Neural progenitor cell (in vitro differentiated cells): Measurements from ENCODE around the gene CAPN2. TPM values are rescaled to one million over a fixed set of nuclear protein-coding genes. Genes with fewer than 3 reads are reported as not detected.

Experiments
- DNase-seq: peaks from one replicate; pipeline ENCODE4 v3.0.0-alpha.2; 2016; ENCODE audit warnings: low spot score
- H2AFZ ChIP-seq: fragments of 200-600 bp; sonication (generic); replicated peaks from 2 replicates; pipeline ENCODE4 v1.6.1; 2016; ENCODE audit warnings: antibody characterized with exemption
- H3F3A ChIP-seq: fragments of 200-600 bp; sonication (generic); 2 replicates; pipeline ENCODE4 v1.6.1; 2016; ENCODE audit warnings: antibody characterized with exemption, low read depth
- H3K27ac ChIP-seq: fragments of 200-600 bp; sonication (generic); 2 replicates; pipeline ENCODE4 v1.5.1; 2016; ENCODE audit warnings: mild to moderate bottlenecking
- H3K27me3 ChIP-seq: fragments of 200-600 bp; sonication (generic); 2 replicates; pipeline ENCODE4 v1.6.1; 2016; ENCODE audit warnings: mild to moderate bottlenecking, moderate library complexity
- H3K36me3 ChIP-seq: fragments of 200-600 bp; sonication (generic); 2 replicates; pipeline ENCODE4 v1.5.1; 2016
- H3K4me1 ChIP-seq: fragments of 200-600 bp; sonication (generic); 2 replicates; pipeline ENCODE4 v1.6.1; 2016; ENCODE audit warnings: mixed run types
- H3K4me2 ChIP-seq: fragments of 200-600 bp; sonication (generic); 2 replicates; pipeline ENCODE4 v1.6.1; 2016
- H3K4me3 ChIP-seq: fragments of 200-600 bp; sonication (generic); 2 replicates; pipeline ENCODE4 v1.5.1; 2016
- H3K79me2 ChIP-seq: fragments of 200-600 bp; sonication (generic); 2 replicates; pipeline ENCODE4 v1.6.1; 2016; ENCODE audit warnings: low read depth
- H3K9ac ChIP-seq: fragments of 200-600 bp; sonication (generic); 2 replicates; pipeline ENCODE4 v1.6.1; 2016
- H3K9me3 ChIP-seq: fragments of 200-600 bp; sonication (generic); 2 replicates; pipeline ENCODE4 v1.5.1; 2016; ENCODE audit warnings: low read depth
- H4K20me1 ChIP-seq: fragments of 200-600 bp; sonication (generic); 2 replicates; pipeline ENCODE4 v1.6.1; 2016; ENCODE audit warnings: low read depth
- H3K27ac Mint-ChIP-seq: 3 replicates; pipeline ENCODE4 v1.8.0; 2021; ENCODE audit warnings: mixed read lengths
- H3K27me3 Mint-ChIP-seq: 2 replicates; pipeline ENCODE4 v1.8.0; 2022; ENCODE audit warnings: low read depth, mild to moderate bottlenecking, inconsistent platforms, moderate library complexity, mixed read lengths; ENCODE audit not compliant: insufficient read depth
- H3K36me3 Mint-ChIP-seq: 3 replicates; pipeline ENCODE4 v1.8.0; 2021; ENCODE audit warnings: mixed read lengths
- H3K4me1 Mint-ChIP-seq: 3 replicates; pipeline ENCODE4 v1.8.0; 2021; ENCODE audit warnings: mixed read lengths
- H3K4me3 Mint-ChIP-seq: 3 replicates; pipeline ENCODE4 v1.8.0; 2021; ENCODE audit warnings: mild to moderate bottlenecking, moderate library complexity, mixed read lengths
- H3K9me3 Mint-ChIP-seq: 3 replicates; pipeline ENCODE4 v1.8.0; 2020; ENCODE audit warnings: mixed read lengths
- CTCF ChIP-seq: fragments of 200-600 bp; sonication (generic); IDR thresholded peaks from 2 replicates; pipeline ENCODE4 v1.5.1; 2017; ENCODE audit warnings: antibody characterized with exemption, mild to moderate bottlenecking
- EZH2 ChIP-seq: fragments of 200-600 bp; sonication (generic); IDR thresholded peaks from 2 replicates; pipeline ENCODE4 v1.6.1; 2017; ENCODE audit warnings: antibody characterized with exemption, mild to moderate bottlenecking, moderate library complexity
- EZH2phosphoT487 ChIP-seq: fragments of 200-600 bp; sonication (generic); IDR thresholded peaks from 2 replicates; pipeline ENCODE4 v1.6.1; 2017; ENCODE audit warnings: antibody characterized with exemption
- total RNA-seq: library from RNA; depleted of rRNA; stranded (reverse); fragments of >200 nt; gene quantifications from 2 replicates; pipeline ENCODE4 v1.2.3, GENCODE V29; 2015; ENCODE audit warnings: low replicate concordance

CAPN2 gene
- total RNA-seq, 1 donor from 2014 or later = 61.7 TPM

- Histone ChIP-seq H3F3A (peaks cover 17% of the 10 kb centered on the region), H3K9me3 (no peaks in the 10 kb centered on the region), H2AFZ (no peak overlapping the region), H3K4me1 (peaks cover 16% of the 10 kb centered on the region), H3K27me3 (no peaks in the 10 kb centered on the region), H3K79me2 (no peaks in the 10 kb centered on the region), H3K36me3 (no peaks in the 10 kb centered on the region), H3K4me2 (no peak overlapping the region), H3K27ac (no peak overlapping the region), H3K9ac (no peak overlapping the region), H4K20me1 (no peaks in the 10 kb centered on the region), H3K4me3 (no peak overlapping the region)
- Mint-ChIP-seq H3K27ac (no peak overlapping the region), H3K9me3 (no peaks in the 10 kb centered on the region), H3K4me1 (peaks cover 20% of the 10 kb centered on the region), H3K36me3 (peaks cover 30% of the 10 kb centered on the region), H3K27me3 (peaks cover 6% of the 10 kb centered on the region), H3K4me3 (no peak overlapping the region)
- TF ChIP-seq EZH2 = no peak
- no peak for TF ChIP-seq CTCF
- TF ChIP-seq EZH2phosphoT487 = no peak
- no peak for DNase-seq
These were observed 9.6 kb downstream of the CAPN2 start for GRCh38 chr1:223721658-223722607.

- H3K27me3 Mint-ChIP-seq = peaks cover 11% of the 10 kb centered on the region
- Histone ChIP-seq H3K4me3 (no peak overlapping the region), H3K4me1 (peaks cover 15% of the 10 kb centered on the region), H3F3A (peaks cover 13% of the 10 kb centered on the region), H3K27ac (no peak overlapping the region), H3K36me3 (no peaks in the 10 kb centered on the region), H3K9me3 (no peaks in the 10 kb centered on the region), H2AFZ (no peak overlapping the region), H3K79me2 (no peaks in the 10 kb centered on the region), H3K9ac (no peak overlapping the region), H4K20me1 (no peaks in the 10 kb centered on the region), H3K27me3 (no peaks in the 10 kb centered on the region), H3K4me2 (no peak overlapping the region)
- H3K27ac Mint-ChIP-seq = no peak overlapping the region
- TF ChIP-seq EZH2 (no peak), EZH2phosphoT487 (no peak), CTCF (no peak)
- DNase-seq = no peak
- no peak overlapping the region for H3K4me3 Mint-ChIP-seq
- peaks cover 34% of the 10 kb centered on the region for H3K36me3 Mint-ChIP-seq
- H3K9me3 Mint-ChIP-seq = no peaks in the 10 kb centered on the region
- H3K4me1 Mint-ChIP-seq = peaks cover 24% of the 10 kb centered on the region
These were observed 11.1 kb downstream of the CAPN2 start for GRCh38 chr1:223723351-223723904.

GRCh38 chr1:223724376-223724775 lies 12.0 kb downstream of the CAPN2 start:
- no peak overlapping the region for H3K4me3 ChIP-seq
- no peaks in the 10 kb centered on the region for H3K36me3 ChIP-seq
- H3K27me3 ChIP-seq = no peaks in the 10 kb centered on the region
- peaks cover 7% of the 10 kb centered on the region for H3K4me1 ChIP-seq
- no peak for DNase-seq
- no peak overlapping the region for H3K4me2 ChIP-seq
- peaks cover 11% of the 10 kb centered on the region for H3K27me3 Mint-ChIP-seq
- TF ChIP-seq CTCF (no peak), EZH2 (no peak), EZH2phosphoT487 (no peak)
- no peak overlapping the region for H2AFZ ChIP-seq
- no peak overlapping the region for H3K27ac Mint-ChIP-seq
- no peak overlapping the region for H3K9ac ChIP-seq
- H4K20me1 ChIP-seq = no peaks in the 10 kb centered on the region
- no peak overlapping the region for H3K4me3 Mint-ChIP-seq
- peaks cover 41% of the 10 kb centered on the region for H3K36me3 Mint-ChIP-seq
- H3K9me3 Mint-ChIP-seq = no peaks in the 10 kb centered on the region
- H3K27ac ChIP-seq = no peak overlapping the region
- no peaks in the 10 kb centered on the region for H3K9me3 ChIP-seq
- H3K4me1 Mint-ChIP-seq = peaks cover 24% of the 10 kb centered on the region
- H3F3A ChIP-seq = peaks cover 4% of the 10 kb centered on the region
- H3K79me2 ChIP-seq = no peaks in the 10 kb centered on the region
